Measurements from ENCODE around the gene ZNHIT2. TPM values are rescaled to one million over a fixed set of nuclear protein-coding genes. Genes with fewer than 3 reads are reported as not detected.
A peak's percentile ranks its signal among the peaks of the same experiment; 100 is the strongest.

ZNHIT2 gene
- total and polyA plus RNA-seq, 2 of the 13 experiments (the other 11 are each of a cell fraction or from before 2014, with no cell fraction given): 1.1 to 6.5 TPM

DNA sequence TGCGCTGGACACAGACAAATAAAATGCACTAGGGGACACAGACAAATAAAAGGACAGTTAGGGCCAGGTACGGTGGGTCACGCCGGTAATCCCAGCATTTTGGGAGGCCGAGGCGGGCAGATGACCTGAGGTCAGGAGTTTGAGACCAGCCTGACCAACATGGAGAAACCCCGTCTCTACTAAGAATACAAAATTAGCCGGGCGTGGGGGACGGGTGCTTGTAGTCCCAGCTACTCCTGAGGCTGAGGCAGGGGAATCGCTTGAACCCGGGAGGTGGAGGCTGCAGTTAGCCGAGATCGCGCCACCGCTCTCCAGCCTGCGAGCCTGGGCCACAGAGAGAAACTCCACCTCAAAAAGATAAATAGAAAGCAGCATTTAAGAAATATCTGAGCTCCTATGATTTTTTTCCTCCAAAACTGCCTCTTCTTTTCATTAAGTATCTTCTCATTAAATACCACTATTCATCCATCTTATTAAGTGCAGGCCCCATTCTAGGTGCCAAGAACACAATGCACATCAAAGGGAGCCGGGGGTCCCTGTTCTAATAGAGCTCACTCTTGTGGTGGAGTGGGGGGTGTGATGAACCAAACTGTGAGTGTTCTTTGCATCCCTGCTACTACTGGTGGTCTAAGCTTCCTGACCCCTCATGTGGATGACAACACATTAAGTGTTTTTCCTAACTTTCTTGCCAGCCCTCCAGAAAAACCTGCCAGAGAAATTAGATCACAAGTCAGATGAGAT is 766 bp upstream of the ZNHIT2 start:
- H3K27ac ChIP-seq (ENCODE audit: extremely low read length, insufficient read depth, low read length): no peak overlapping the region
- no peak for ATAC-seq
- H3K4me1 ChIP-seq (ENCODE audit: insufficient read depth, low read length): peaks cover 46% of the 10 kb centered on the region
- H3K4me2 ChIP-seq (ENCODE audit: low read depth, low read length): peak overlapping the region; percentile 14; the same call in 1 of the 2 replicates
- peaks cover 32% of the 10 kb centered on the region for H3K79me2 ChIP-seq (ENCODE audit: insufficient read depth, low read length)
- H3K9ac ChIP-seq (ENCODE audit: insufficient read depth, low read depth, low read length): no peak overlapping the region
- POLR2A ChIA-PET: interaction anchor here (1.0 to 4.1 kb wide), 11 partner anchors 8 to 339 kb away, joined by 3 to 23 read pairs (median 3); partner anchors contain the start of genes CAPN1, GPHA2, SAC3D1 and SNX15
- H3K27me3 ChIP-seq (ENCODE audit: control insufficient read depth in 1 of 2, insufficient read depth in 2 of 2, low read length in 2 of 2): no peaks in the 10 kb centered on the region; a peak in 1 of 5 replicates
- BruUV-seq (replicated peaks): no TSS peak
- no peak for FAIRE-seq
- H2AFZ ChIP-seq (ENCODE audit: low read length): no peak overlapping the region
- intact Hi-C loops (cut with micrococcal nuclease; ENCODE audit: unreplicated experiment): no loop called here
- WGBS (ENCODE audit: low lambda C conversion rate): 93% methylated on average over 17 of the region's 18 CpGs
- no peak overlapping the region for H3K4me3 ChIP-seq (replicated peaks in 1 of 3; ENCODE audit: insufficient read depth in 1 of 3, low read depth in 2 of 3, low read length in 3 of 3)
- no peak for DNase-seq (ENCODE audit: low spot score)
- peaks cover 7 to 22% of the 10 kb centered on the region in 2 experiments; a peak in 4 of 5 replicates for H3K36me3 ChIP-seq (replicated peaks in 1 of 2; ENCODE audit: control insufficient read depth in 1 of 2, insufficient read depth in 2 of 2, low read length in 2 of 2)
- no peaks in the 10 kb centered on the region for H3K9me3 ChIP-seq (ENCODE audit: low read length)
- in situ Hi-C loops (cut with HindIII; ENCODE audit: extremely low pct_ligation_motif_present, low pct_unique_long_range_greater_than_20kb): no loop called here
- CTCF ChIA-PET (ENCODE audit: low intra/inter-chr PET ratio, low total read pairs): interaction anchor here (1.4 to 1.5 kb wide), 2 partner anchors 62 to 104 kb away, joined by 5 to 11 read pairs; partner anchors contain the start of genes ARL2 and CAPN1
- no peaks in the 10 kb centered on the region for H4K20me1 ChIP-seq (ENCODE audit: insufficient read depth, low read length)
- no peak for TF ChIP-seq ELF4 (CRISPR knock-in tag; IDR thresholded peaks at IDR 0.05; ENCODE audit: borderline replicate concordance)
- TF ChIP-seq, protein P1, sequence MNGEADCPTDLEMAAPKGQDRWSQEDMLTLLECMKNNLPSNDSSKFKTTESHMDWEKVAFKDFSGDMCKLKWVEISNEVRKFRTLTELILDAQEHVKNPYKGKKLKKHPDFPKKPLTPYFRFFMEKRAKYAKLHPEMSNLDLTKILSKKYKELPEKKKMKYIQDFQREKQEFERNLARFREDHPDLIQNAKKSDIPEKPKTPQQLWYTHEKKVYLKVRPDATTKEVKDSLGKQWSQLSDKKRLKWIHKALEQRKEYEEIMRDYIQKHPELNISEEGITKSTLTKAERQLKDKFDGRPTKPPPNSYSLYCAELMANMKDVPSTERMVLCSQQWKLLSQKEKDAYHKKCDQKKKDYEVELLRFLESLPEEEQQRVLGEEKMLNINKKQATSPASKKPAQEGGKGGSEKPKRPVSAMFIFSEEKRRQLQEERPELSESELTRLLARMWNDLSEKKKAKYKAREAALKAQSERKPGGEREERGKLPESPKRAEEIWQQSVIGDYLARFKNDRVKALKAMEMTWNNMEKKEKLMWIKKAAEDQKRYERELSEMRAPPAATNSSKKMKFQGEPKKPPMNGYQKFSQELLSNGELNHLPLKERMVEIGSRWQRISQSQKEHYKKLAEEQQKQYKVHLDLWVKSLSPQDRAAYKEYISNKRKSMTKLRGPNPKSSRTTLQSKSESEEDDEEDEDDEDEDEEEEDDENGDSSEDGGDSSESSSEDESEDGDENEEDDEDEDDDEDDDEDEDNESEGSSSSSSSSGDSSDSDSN (CRISPR knock-in tag; IDR thresholded peaks at IDR 0.05): no peak
- TF ChIP-seq ARNT (IDR thresholded peaks at IDR 0.05): no peak
- TF ChIP-seq ZSCAN29 (CRISPR knock-in tag; conservative IDR thresholded peaks at IDR 0.05): no peak
- no peak for TF ChIP-seq NR2C2 (CRISPR knock-in tag; IDR thresholded peaks at IDR 0.05; ENCODE audit: borderline replicate concordance)
- TF ChIP-seq, protein P2, sequence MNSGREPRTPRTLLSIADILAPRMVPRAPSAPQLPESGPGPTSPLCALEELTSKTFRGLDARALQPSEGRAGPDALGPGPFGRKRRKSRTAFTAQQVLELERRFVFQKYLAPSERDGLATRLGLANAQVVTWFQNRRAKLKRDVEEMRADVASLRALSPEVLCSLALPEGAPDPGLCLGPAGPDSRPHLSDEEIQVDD (CRISPR knock-in tag; IDR thresholded peaks at IDR 0.05; ENCODE audit: borderline replicate concordance): no peak
- TF ChIP-seq SRSF1 (optimal IDR thresholded peaks at IDR 0.05; ENCODE audit: low read depth, low read length): no peak
- TF ChIP-seq CCDC6 (CRISPR knock-in tag; IDR thresholded peaks at IDR 0.05): no peak
- TF ChIP-seq ATF7-NPFF (CRISPR knock-in tag; IDR thresholded peaks at IDR 0.05; ENCODE audit: low read depth): no peak
- 0 out of 2 replicates have a peak, but pooled peaks have one; percentile 7 for TF ChIP-seq SALL2 (CRISPR knock-in tag; IDR thresholded peaks at IDR 0.05)
- TF ChIP-seq POLR2A (IDR thresholded peaks at IDR 0.05; ENCODE audit: insufficient read depth in 1 of 2, low read depth in 2 of 2, low read length in 2 of 2): peak in 1 of 2 experiments; percentile 12; a peak in 1 of 4 replicates
- TF ChIP-seq ZNF260 (CRISPR knock-in tag; IDR thresholded peaks at IDR 0.05; ENCODE audit: borderline replicate concordance, low read depth): no peak
- no peak for TF ChIP-seq ZFP36L1 (CRISPR knock-in tag; IDR thresholded peaks at IDR 0.05)
- TF ChIP-seq ZNF839 (CRISPR knock-in tag; IDR thresholded peaks at IDR 0.05; ENCODE audit: borderline replicate concordance): 0 out of 2 replicates have a peak, but pooled peaks have one; percentile 11
- TF ChIP-seq, protein P3, sequence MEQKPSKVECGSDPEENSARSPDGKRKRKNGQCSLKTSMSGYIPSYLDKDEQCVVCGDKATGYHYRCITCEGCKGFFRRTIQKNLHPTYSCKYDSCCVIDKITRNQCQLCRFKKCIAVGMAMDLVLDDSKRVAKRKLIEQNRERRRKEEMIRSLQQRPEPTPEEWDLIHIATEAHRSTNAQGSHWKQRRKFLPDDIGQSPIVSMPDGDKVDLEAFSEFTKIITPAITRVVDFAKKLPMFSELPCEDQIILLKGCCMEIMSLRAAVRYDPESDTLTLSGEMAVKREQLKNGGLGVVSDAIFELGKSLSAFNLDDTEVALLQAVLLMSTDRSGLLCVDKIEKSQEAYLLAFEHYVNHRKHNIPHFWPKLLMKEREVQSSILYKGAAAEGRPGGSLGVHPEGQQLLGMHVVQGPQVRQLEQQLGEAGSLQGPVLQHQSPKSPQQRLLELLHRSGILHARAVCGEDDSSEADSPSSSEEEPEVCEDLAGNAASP (CRISPR knock-in tag; IDR thresholded peaks at IDR 0.05; ENCODE audit: borderline replicate concordance): no peak
- TF ChIP-seq ZNF678 (CRISPR knock-in tag; IDR thresholded peaks at IDR 0.05): 0 out of 2 replicates have a peak, but pooled peaks have one; percentile 1
- TF ChIP-seq, protein P4, sequence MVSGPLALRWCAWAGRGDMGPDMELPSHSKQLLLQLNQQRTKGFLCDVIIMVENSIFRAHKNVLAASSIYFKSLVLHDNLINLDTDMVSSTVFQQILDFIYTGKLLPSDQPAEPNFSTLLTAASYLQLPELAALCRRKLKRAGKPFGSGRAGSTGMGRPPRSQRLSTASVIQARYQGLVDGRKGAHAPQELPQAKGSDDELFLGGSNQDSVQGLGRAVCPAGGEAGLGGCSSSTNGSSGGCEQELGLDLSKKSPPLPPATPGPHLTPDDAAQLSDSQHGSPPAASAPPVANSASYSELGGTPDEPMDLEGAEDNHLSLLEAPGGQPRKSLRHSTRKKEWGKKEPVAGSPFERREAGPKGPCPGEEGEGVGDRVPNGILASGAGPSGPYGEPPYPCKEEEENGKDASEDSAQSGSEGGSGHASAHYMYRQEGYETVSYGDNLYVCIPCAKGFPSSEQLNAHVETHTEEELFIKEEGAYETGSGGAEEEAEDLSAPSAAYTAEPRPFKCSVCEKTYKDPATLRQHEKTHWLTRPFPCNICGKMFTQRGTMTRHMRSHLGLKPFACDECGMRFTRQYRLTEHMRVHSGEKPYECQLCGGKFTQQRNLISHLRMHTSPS (CRISPR knock-in tag; IDR thresholded peaks at IDR 0.05; ENCODE audit: low read depth): no peak
